CD4-positive, alpha-beta T cell treated with Interleukin-17A for 1 hour (primary cell): Measurements from ENCODE around the gene AKNA.
A peak's percentile ranks its signal among the peaks of the same experiment; 100 is the strongest.

ENCODE experiments used
- DNase-seq: peaks from one replicate; pipeline ENCODE4 v3.0.0-alpha.2; 2020

AKNA gene

GRCh38 chr9:114413861-114414301, 26.1 kb upstream of the AKNA start:
- no peak for DNase-seq

GRCh38 chr9:114412048-114412683, 24.4 kb upstream of the AKNA start:
- no peak for DNase-seq

- no peak for DNase-seq
These were observed 23.7 kb upstream of the AKNA start for GRCh38 chr9:114411452-114411851.

GRCh38 chr9:114410910-114411309, 23.1 kb upstream of the AKNA start:
- DNase-seq, result no peak

- no peak for DNase-seq
These were observed 22.1 kb upstream of the AKNA start for GRCh38 chr9:114409842-114410241.

- no peak for DNase-seq
These were observed 21.5 kb upstream of the AKNA start for GRCh38 chr9:114409103-114409780.

- no peak for DNase-seq
These were observed 20.9 kb upstream of the AKNA start for GRCh38 chr9:114408645-114409044.

GRCh38 chr9:114407889-114408288, 20.1 kb upstream of the AKNA start:
- no peak for DNase-seq

- DNase-seq, result no peak
These were observed 18.7 kb upstream of the AKNA start for GRCh38 chr9:114406441-114406840.

GRCh38 chr9:114405294-114406034, 17.7 kb upstream of the AKNA start:
- DNase-seq, result peak; percentile 87

- DNase-seq, result no peak
These were observed 16.7 kb upstream of the AKNA start for GRCh38 chr9:114404531-114404930.

- DNase-seq, result no peak
These were observed 15.5 kb upstream of the AKNA start for GRCh38 chr9:114403153-114403756.

GRCh38 chr9:114401344-114401743, 13.6 kb upstream of the AKNA start:
- DNase-seq, result no peak

GRCh38 chr9:114400772-114401171, 13.0 kb upstream of the AKNA start:
- DNase-seq, result no peak

- DNase-seq, result no peak
These were observed 12.4 kb upstream of the AKNA start for GRCh38 chr9:114400219-114400618.

GRCh38 chr9:114399381-114399780, 11.6 kb upstream of the AKNA start:
- DNase-seq, result no peak

GRCh38 chr9:114397848-114398605, 10.2 kb upstream of the AKNA start:
- DNase-seq, result peak; percentile 94

- DNase-seq, result no peak
These were observed 9.6 kb upstream of the AKNA start for GRCh38 chr9:114397219-114397847.

- no peak for DNase-seq
These were observed 8.9 kb upstream of the AKNA start for GRCh38 chr9:114396558-114397218.

GRCh38 chr9:114395768-114396167, 8.0 kb upstream of the AKNA start:
- DNase-seq, result no peak

GRCh38 chr9:114395334-114395617, 7.5 kb upstream of the AKNA start:
- no peak for DNase-seq
